Activated CD4-positive, CD25-positive, alpha-beta regulatory T cell treated with anti-CD3 and anti-CD28 coated beads, Interleukin-2, amount 50 U/mL, for 24 hours (primary cell): ENCODE measurements around the gene PRDM1.

Experiments used
- ATAC-seq, 2 donors: fragments of 150-1000 bp; cut with Tn5 transposase; one replicate each; pipeline ENCODE4 v1.10.0; 2021; ENCODE audit warnings: mild to moderate bottlenecking in 1 of 2, moderate library complexity in 1 of 2

Gene PRDM1

GRCh38 chr6:106085984-106086813, at the start of gene PRDM1:
TSS of gene PRDM1 (plus strand) at chr6:106086336. CDS start at chr6:106086554, 218 bp downstream.
- ATAC-seq: peak; percentile 62 to 63

- ATAC-seq: no peak
Observed at GRCh38 chr6:106037060-106037459, 49.1 kb upstream of the PRDM1 start.

GRCh38 chr6:106039897-106040592, 46.1 kb upstream of the PRDM1 start:
- ATAC-seq: no peak

GRCh38 chr6:106044151-106044550, 42.0 kb upstream of the PRDM1 start:
- no peak for ATAC-seq

GRCh38 chr6:106045077-106045476, 41.1 kb upstream of the PRDM1 start:
- no peak for ATAC-seq

GRCh38 chr6:106046116-106046853, 39.9 kb upstream of the PRDM1 start:
- ATAC-seq: no peak

GRCh38 chr6:106046854-106047200, 39.3 kb upstream of the PRDM1 start:
- ATAC-seq: no peak

GRCh38 chr6:106048336-106048735, 37.8 kb upstream of the PRDM1 start:
- ATAC-seq: no peak

GRCh38 chr6:106050538-106050937, 35.6 kb upstream of the PRDM1 start:
- ATAC-seq: no peak

GRCh38 chr6:106051226-106051625, 34.9 kb upstream of the PRDM1 start:
- ATAC-seq: no peak

- ATAC-seq: no peak
Observed at GRCh38 chr6:106053484-106054205, 32.5 kb upstream of the PRDM1 start.

- ATAC-seq: no peak
Observed at GRCh38 chr6:106055489-106055888, 30.6 kb upstream of the PRDM1 start.

GRCh38 chr6:106056060-106056745, 29.9 kb upstream of the PRDM1 start:
- ATAC-seq: no peak

- ATAC-seq: no peak
Observed at GRCh38 chr6:106056746-106057390, 29.3 kb upstream of the PRDM1 start.

- ATAC-seq: no peak
Observed at GRCh38 chr6:106059331-106059730, 26.8 kb upstream of the PRDM1 start.

- ATAC-seq: no peak
Observed at GRCh38 chr6:106060167-106060566, 26.0 kb upstream of the PRDM1 start.

GRCh38 chr6:106063448-106063850, 22.7 kb upstream of the PRDM1 start:
- no peak for ATAC-seq

GRCh38 chr6:106064142-106064541, 22.0 kb upstream of the PRDM1 start:
- no peak for ATAC-seq

GRCh38 chr6:106064756-106065155, 21.4 kb upstream of the PRDM1 start:
- no peak for ATAC-seq

GRCh38 chr6:106066989-106067388, 19.1 kb upstream of the PRDM1 start:
- ATAC-seq: no peak

GRCh38 chr6:106069478-106069877, 16.7 kb upstream of the PRDM1 start:
- ATAC-seq: no peak

- no peak for ATAC-seq
Observed at GRCh38 chr6:106070636-106071035, 15.5 kb upstream of the PRDM1 start.
